Small intestine (tissue), 7 donors: ENCODE data around the gene SWAP70. TPM values are rescaled to one million over a fixed set of nuclear protein-coding genes. Genes with fewer than 3 reads are reported as not detected.

ENCODE experiments used
- DNase-seq, 2 donors: peaks; one replicate each; pipeline versions ENCODE4 v3.0.0 to v3.0.0-alpha.2; 2013
- FAIRE-seq: peaks from 2 replicates; lab custom pipeline; 2012; peaks lifted over from hg19 to GRCh38; lab: Jason Lieb, UNC
- H3K27ac ChIP-seq, 3 donors: one replicate each; pipeline ENCODE4 v1.5.1; 2013; ENCODE audit warnings: low read length in 2 of 3, mild to moderate bottlenecking in 2 of 3, control low read depth in 1 of 3, inconsistent platforms in 1 of 3, low read depth in 1 of 3, moderate library complexity in 1 of 3
- H3K27me3 ChIP-seq, 3 donors: one replicate each; pipeline ENCODE4 v1.6.1; 2013; ENCODE audit warnings: low read length in 3 of 3, inconsistent platforms in 1 of 3; ENCODE audit not compliant: control insufficient read depth in 3 of 3, insufficient read depth in 3 of 3
- H3K36me3 ChIP-seq, 3 donors: one replicate each; pipeline ENCODE4 v1.6.1; 2013; ENCODE audit warnings: low read length in 3 of 3, inconsistent platforms in 1 of 3, low read depth in 1 of 3, mild to moderate bottlenecking in 1 of 3, moderate library complexity in 1 of 3; ENCODE audit not compliant: control insufficient read depth in 3 of 3, insufficient read depth in 2 of 3
- H3K4me1 ChIP-seq, 3 donors: one replicate each; pipeline ENCODE4 v1.6.1; 2013; ENCODE audit warnings: low read length in 2 of 3, inconsistent platforms in 1 of 3, low read depth in 1 of 3, mild to moderate bottlenecking in 1 of 3, moderate library complexity in 1 of 3; ENCODE audit not compliant: control insufficient read depth in 3 of 3, insufficient read depth in 2 of 3
- H3K4me3 ChIP-seq, 3 donors: one replicate each; pipeline ENCODE4 v1.5.1; 2013; ENCODE audit warnings: low read length in 3 of 3, control low read depth in 1 of 3, inconsistent platforms in 1 of 3, low read depth in 1 of 3, mild to moderate bottlenecking in 1 of 3, moderate library complexity in 1 of 3
- H3K9me3 ChIP-seq, 2 donors: one replicate each; pipeline ENCODE4 v1.6.1; 2013; ENCODE audit warnings: low read depth in 1 of 2, low read length in 1 of 2; ENCODE audit not compliant: control insufficient read depth in 2 of 2, insufficient read depth in 1 of 2
- WGBS, 3 donors: extraction: QIAGEN DNeasy Blood & Tissue Kit; methylation state at CpG; one replicate each; pipeline ENCODE4 v1.1.7; 2013; 5-methylcytosine and 5-hydroxymethylcytosine counted together
- polyA plus RNA-seq, 4 donors: library from polyadenylated mRNA; stranded (reverse) in 3 of 4; unstranded in 1 of 4; fragments of 200-250 nt in 3 of 4; fragments of 120-200 nt in 1 of 4; gene quantifications; one replicate each; pipeline versions ENCODE4 v1.2.1 to v1.2.3, GENCODE V29; 2013
- donor health status: healthy with polysubstance abuse.
- donor health status: control.
- donor health status: control.
- donor health status: Bipolar disorder and iron deficiency.
- donor health status: healthy.

Gene SWAP70
- polyA plus RNA-seq, 4 donors = 12.2 to 20.0 (median 12.6) TPM

GRCh38 chr11:9735236-9735635 lies 71.4 kb downstream of the SWAP70 start:
- DNase-seq = no peak
- peaks cover 0 to 34% (median 6%) of the 10 kb centered on the region in 3 donors for H3K36me3 ChIP-seq
- H3K27me3 ChIP-seq = no peaks in the 10 kb centered on the region
- peaks cover 2 to 11% (median 3%) of the 10 kb centered on the region in 3 donors for H3K4me1 ChIP-seq
- H3K4me3 ChIP-seq = no peak overlapping the region
- 93 to 96% (median 95%) methylated on average over 3 of the region's 3 CpGs for WGBS, 3 donors
- H3K27ac ChIP-seq = no peak overlapping the region
- peaks cover 0 to 8% of the 10 kb centered on the region in 2 donors for H3K9me3 ChIP-seq
- no peak for FAIRE-seq

GRCh38 chr11:9735919-9736318 lies 72.0 kb downstream of the SWAP70 start:
- 89 to 96% (median 92%) methylated on average over 2 of the region's 2 CpGs for WGBS, 3 donors
- no peak overlapping the region for H3K4me3 ChIP-seq
- H3K36me3 ChIP-seq = peaks cover 0 to 38% (median 9%) of the 10 kb centered on the region in 3 donors

GRCh38 chr11:9736365-9736764 lies 72.5 kb downstream of the SWAP70 start:
- H3K4me1 ChIP-seq = peaks cover 2 to 19% (median 3%) of the 10 kb centered on the region in 3 donors
- H3K27ac ChIP-seq = no peak overlapping the region
- 91 to 100% (median 98%) methylated on average over 2 of the region's 2 CpGs for WGBS, 3 donors

More at GRCh38 chr11:9735919-9736318, 72.0 kb downstream of the SWAP70 start:
- DNase-seq (no peak), FAIRE-seq (no peak)
- Histone ChIP-seq H3K27ac (no peak overlapping the region), H3K9me3 (peaks cover 0 to 8% of the 10 kb centered on the region in 2 donors), H3K27me3 (no peaks in the 10 kb centered on the region), H3K4me1 (peaks cover 2 to 18% (median 3%) of the 10 kb centered on the region in 3 donors)

GRCh38 chr11:9738116-9738515 lies 74.2 kb downstream of the SWAP70 start:
- WGBS, 3 donors = 32 to 54% (median 46%) methylated on average over 3 of the region's 3 CpGs
- Histone ChIP-seq H3K4me1 (peaks cover 2 to 19% (median 3%) of the 10 kb centered on the region in 3 donors), H3K27me3 (no peaks in the 10 kb centered on the region), H3K4me3 (no peak overlapping the region), H3K9me3 (peaks cover 0 to 8% of the 10 kb centered on the region in 2 donors), H3K36me3 (peaks cover 2 to 44% (median 6%) of the 10 kb centered on the region in 3 donors), H3K27ac (no peak overlapping the region)
- FAIRE-seq = no peak
- no peak for DNase-seq

More at GRCh38 chr11:9736365-9736764, 72.5 kb downstream of the SWAP70 start:
- H3K4me3 ChIP-seq = no peak overlapping the region
- peaks cover 0 to 40% (median 9%) of the 10 kb centered on the region in 3 donors for H3K36me3 ChIP-seq
- FAIRE-seq = no peak
- H3K9me3 ChIP-seq = peaks cover 0 to 8% of the 10 kb centered on the region in 2 donors
- DNase-seq = no peak
- H3K27me3 ChIP-seq = no peaks in the 10 kb centered on the region

GRCh38 chr11:9738707-9739106 lies 74.8 kb downstream of the SWAP70 start:
- Histone ChIP-seq H3K4me1 (peaks cover 2 to 19% (median 3%) of the 10 kb centered on the region in 3 donors), H3K27ac (peak overlapping the region in 2 of 3 donors; percentile 47 to 53), H3K27me3 (no peaks in the 10 kb centered on the region), H3K9me3 (peaks cover 0 to 8% of the 10 kb centered on the region in 2 donors), H3K4me3 (no peak overlapping the region), H3K36me3 (peaks cover 2 to 44% (median 6%) of the 10 kb centered on the region in 3 donors)
- 93 to 100% (median 94%) methylated on average over 1 of the region's 1 CpG for WGBS, 3 donors
- FAIRE-seq = no peak
- DNase-seq = no peak

GRCh38 chr11:9739123-9739900 lies 75.4 kb downstream of the SWAP70 start:
- Histone ChIP-seq H3K4me3 (no peak overlapping the region), H3K9me3 (peaks cover 0 to 8% of the 10 kb centered on the region in 2 donors), H3K4me1 (peaks cover 2 to 19% (median 3%) of the 10 kb centered on the region in 3 donors), H3K36me3 (peaks cover 2 to 44% (median 6%) of the 10 kb centered on the region in 3 donors), H3K27ac (peak overlapping the region in 2 of 3 donors; percentile 47 to 53), H3K27me3 (no peaks in the 10 kb centered on the region)
- DNase-seq (no peak), FAIRE-seq (no peak)
- WGBS, 3 donors = 85 to 96% (median 91%) methylated on average over 4 of the region's 4 CpGs

GRCh38 chr11:9740202-9740883 lies 76.5 kb downstream of the SWAP70 start:
- H3K4me3 ChIP-seq = no peak overlapping the region
- H3K9me3 ChIP-seq = peaks cover 0 to 7% of the 10 kb centered on the region in 2 donors
- peaks cover 2 to 19% (median 3%) of the 10 kb centered on the region in 3 donors for H3K4me1 ChIP-seq
- peak overlapping the region in 1 of 3 donors; percentile 79 for H3K27ac ChIP-seq
- WGBS, 3 donors = 18 to 63% (median 33%) methylated on average over 12 of the region's 12 CpGs
- H3K27me3 ChIP-seq = no peaks in the 10 kb centered on the region
- H3K36me3 ChIP-seq = peaks cover 2 to 46% (median 6%) of the 10 kb centered on the region in 3 donors
- no peak for FAIRE-seq
- peak; percentile 82 to 87 for DNase-seq

- DNase-seq (no peak), FAIRE-seq (no peak)
- WGBS, 3 donors = 92 to 96% (median 93%) methylated on average over 6 of the region's 6 CpGs
- peaks cover 0 to 2% of the 10 kb centered on the region in 2 donors for H3K9me3 ChIP-seq
- H3K4me1 ChIP-seq = peaks cover 2 to 19% (median 3%) of the 10 kb centered on the region in 3 donors
- peaks cover 3 to 48% (median 6%) of the 10 kb centered on the region in 3 donors for H3K36me3 ChIP-seq
- H3K4me3 ChIP-seq = no peak overlapping the region
- no peaks in the 10 kb centered on the region for H3K27me3 ChIP-seq
- no peak overlapping the region for H3K27ac ChIP-seq
Measured at GRCh38 chr11:9741260-9741659, 77.4 kb downstream of the SWAP70 start.
